ENCODE measurements around the gene ST13.
"Not testable (repeated sequence)": the region's sequence is repeated elsewhere in the genome, so short reads cannot be mapped to it uniquely, and the experiment has no call there.

GRCh38 chr22:40826292-40826691, 30.1 kb downstream of the ST13 start:
- not testable (repeated sequence) for TF ChIP-seq CTCF, POLR2A (IDR thresholded peaks at IDR 0.05)

All from Peyer's patch (tissue), 4 donors.